ENCODE measurements around the gene GLP2R.

GLP2R gene

GRCh38 chr17:9940841-9941240 lies 115.1 kb downstream of the GLP2R start:
- Histone ChIP-seq H3K36me3 (ENCODE audit: control insufficient read depth in 2 of 2, insufficient read depth in 1 of 2, low read length in 2 of 2) (no peaks in the 10 kb centered on the region), H3K4me3 (ENCODE audit: low read depth, low read length) (no peak overlapping the region), H3K27ac (ENCODE audit: extremely low read depth, low read depth, low read length) (no peak overlapping the region), H3K4me1 (ENCODE audit: control insufficient read depth, insufficient read depth, low read length) (no peaks in the 10 kb centered on the region; the same call in 1 of the 2 replicates), H3K9me3 (ENCODE audit: control insufficient read depth, insufficient read depth, low read depth, low read length) (no peaks in the 10 kb centered on the region; the same call in 1 of the 2 replicates)
- POLR2A ChIA-PET: interaction anchor here (1.2 kb wide), 1 partner anchor 11 kb away, joined by 3 read pairs; no protein-coding TSS in a partner anchor
- CTCF ChIA-PET: interaction anchor here (1.0 to 2.4 kb wide), 2 partner anchors 9 to 12 kb away, joined by 3 to 19 read pairs; no protein-coding TSS in a partner anchor
- TF ChIP-seq TCF7L2 (IDR thresholded peaks at IDR 0.05; ENCODE audit: borderline replicate concordance, low read depth, low read length) (no peak), ZNF341 (tag by site-specific recombination; IDR thresholded peaks at IDR 0.05; ENCODE audit: low read depth) (no peak)

GRCh38 chr17:9941305-9941704 lies 115.6 kb downstream of the GLP2R start:
- Histone ChIP-seq H3K36me3 (ENCODE audit: control insufficient read depth in 2 of 2, insufficient read depth in 1 of 2, low read length in 2 of 2) (no peaks in the 10 kb centered on the region), H3K4me1 (ENCODE audit: control insufficient read depth, insufficient read depth, low read length) (no peaks in the 10 kb centered on the region; the same call in 1 of the 2 replicates), H3K27ac (ENCODE audit: extremely low read depth, low read depth, low read length) (no peak overlapping the region), H3K9me3 (ENCODE audit: control insufficient read depth, insufficient read depth, low read depth, low read length) (no peaks in the 10 kb centered on the region; the same call in 1 of the 2 replicates), H3K4me3 (ENCODE audit: low read depth, low read length) (no peak overlapping the region)
- ChIA-PET POLR2A (interaction anchor here (1.2 kb wide), 1 partner anchor 11 kb away, joined by 3 read pairs; no protein-coding TSS in a partner anchor), CTCF (interaction anchor here (1.0 kb wide), 1 partner anchor 10 kb away, joined by 3 read pairs; no protein-coding TSS in a partner anchor)
- TF ChIP-seq ZNF549 (tag by site-specific recombination; IDR thresholded peaks at IDR 0.05) (no peak), KLF7 (tag by site-specific recombination; IDR thresholded peaks at IDR 0.05; ENCODE audit: borderline replicate concordance) (no peak), ZNF426 (tag by site-specific recombination; IDR thresholded peaks at IDR 0.05) (no peak), ZNF596 (tag by site-specific recombination; IDR thresholded peaks at IDR 0.05) (no peak), SCRT2 (tag by site-specific recombination; IDR thresholded peaks at IDR 0.05) (no peak), MEIS1 (CRISPR knock-in tag; IDR thresholded peaks at IDR 0.05; ENCODE audit: borderline replicate concordance) (no peak), ZNF146 (tag by site-specific recombination; IDR thresholded peaks at IDR 0.05) (no peak)
